ENCODE results near the gene MTCL3.

The MTCL3 gene

DNA sequence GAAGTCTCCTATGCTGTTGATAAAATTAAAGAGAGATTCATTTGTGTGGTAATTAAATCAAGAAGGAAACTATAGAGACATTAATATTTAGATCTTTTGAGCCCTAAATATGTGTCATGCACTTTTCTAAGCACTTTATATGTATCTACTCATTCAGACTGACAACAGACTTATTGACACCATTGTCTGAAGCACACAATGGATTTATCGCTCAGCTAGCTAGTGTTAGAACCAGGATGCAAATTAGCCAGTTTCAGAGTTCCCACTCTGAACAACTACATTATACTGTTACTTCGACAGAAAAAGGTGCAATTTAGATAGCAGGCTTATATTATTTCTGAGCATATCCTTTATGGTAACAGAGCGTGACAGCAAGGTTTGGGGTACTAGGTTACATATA lies 32.2 kb downstream of the MTCL3 start:
- no peak overlapping the region for H2AFZ ChIP-seq (ENCODE audit: low read depth, low read length)
- no peak for TF ChIP-seq EZH2 (IDR thresholded peaks at IDR 0.05; ENCODE audit: borderline replicate concordance, low read depth, low read length, severe bottlenecking)
- TF ChIP-seq, protein P1, sequence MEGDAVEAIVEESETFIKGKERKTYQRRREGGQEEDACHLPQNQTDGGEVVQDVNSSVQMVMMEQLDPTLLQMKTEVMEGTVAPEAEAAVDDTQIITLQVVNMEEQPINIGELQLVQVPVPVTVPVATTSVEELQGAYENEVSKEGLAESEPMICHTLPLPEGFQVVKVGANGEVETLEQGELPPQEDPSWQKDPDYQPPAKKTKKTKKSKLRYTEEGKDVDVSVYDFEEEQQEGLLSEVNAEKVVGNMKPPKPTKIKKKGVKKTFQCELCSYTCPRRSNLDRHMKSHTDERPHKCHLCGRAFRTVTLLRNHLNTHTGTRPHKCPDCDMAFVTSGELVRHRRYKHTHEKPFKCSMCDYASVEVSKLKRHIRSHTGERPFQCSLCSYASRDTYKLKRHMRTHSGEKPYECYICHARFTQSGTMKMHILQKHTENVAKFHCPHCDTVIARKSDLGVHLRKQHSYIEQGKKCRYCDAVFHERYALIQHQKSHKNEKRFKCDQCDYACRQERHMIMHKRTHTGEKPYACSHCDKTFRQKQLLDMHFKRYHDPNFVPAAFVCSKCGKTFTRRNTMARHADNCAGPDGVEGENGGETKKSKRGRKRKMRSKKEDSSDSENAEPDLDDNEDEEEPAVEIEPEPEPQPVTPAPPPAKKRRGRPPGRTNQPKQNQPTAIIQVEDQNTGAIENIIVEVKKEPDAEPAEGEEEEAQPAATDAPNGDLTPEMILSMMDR (IDR thresholded peaks at IDR 0.05; ENCODE audit: borderline replicate concordance, extremely low read depth, low read length, poor library complexity, severe bottlenecking): no peak
- ATAC-seq (ENCODE audit: insufficient read depth, low read depth) (no peak), DNase-seq (no peak)
- no peaks in the 10 kb centered on the region for H3K79me2 ChIP-seq (ENCODE audit: insufficient read depth, low read length)
- no peak overlapping the region for H3K9ac ChIP-seq (ENCODE audit: low read depth, low read length)
- no peak overlapping the region for H3K27ac ChIP-seq (ENCODE audit: low read length)
- no peaks in the 10 kb centered on the region for H4K20me1 ChIP-seq (ENCODE audit: insufficient read depth, low read length)
- H3K27me3 ChIP-seq (ENCODE audit: insufficient read depth, low read length, poor library complexity): no peaks in the 10 kb centered on the region
- H3K4me3 ChIP-seq (ENCODE audit: low read depth in 1 of 2, low read length in 2 of 2): no peak overlapping the region
- no peak overlapping the region for H3K4me2 ChIP-seq (ENCODE audit: insufficient read depth, low read length)
- no peaks in the 10 kb centered on the region for H3K36me3 ChIP-seq (ENCODE audit: insufficient read depth, low read length)
- peaks cover 18% of the 10 kb centered on the region for H3K4me1 ChIP-seq (ENCODE audit: insufficient read depth, low read length)
- no peaks in the 10 kb centered on the region for H3K9me3 ChIP-seq (ENCODE audit: insufficient read depth, low read length, severe bottlenecking)

GRCh38 chr6:127484212-127484863 lies 34.8 kb downstream of the MTCL3 start:
- DNase-seq: no peak
- H3K9me3 ChIP-seq (ENCODE audit: insufficient read depth, low read length, severe bottlenecking): no peaks in the 10 kb centered on the region
- no peaks in the 10 kb centered on the region for H4K20me1 ChIP-seq (ENCODE audit: insufficient read depth, low read length)
- H3K4me3 ChIP-seq (ENCODE audit: low read depth in 1 of 2, low read length in 2 of 2): peak overlapping the region in 1 of 2 experiments; percentile 39; a peak in 2 of 4 replicates
- H3K27me3 ChIP-seq (ENCODE audit: insufficient read depth, low read length, poor library complexity): no peaks in the 10 kb centered on the region
- no peaks in the 10 kb centered on the region for H3K36me3 ChIP-seq (ENCODE audit: insufficient read depth, low read length)
- peak overlapping the region; percentile 38 for H3K9ac ChIP-seq (ENCODE audit: low read depth, low read length)
- H3K4me1 ChIP-seq (ENCODE audit: insufficient read depth, low read length): peaks cover 18% of the 10 kb centered on the region
- TF ChIP-seq EZH2 (IDR thresholded peaks at IDR 0.05; ENCODE audit: borderline replicate concordance, low read depth, low read length, severe bottlenecking): no peak
- TF ChIP-seq, protein P1 (IDR thresholded peaks at IDR 0.05; ENCODE audit: borderline replicate concordance, extremely low read depth, low read length, poor library complexity, severe bottlenecking): no peak
- peak overlapping the region; percentile 64 for H3K4me2 ChIP-seq (ENCODE audit: insufficient read depth, low read length)
- peak overlapping the region; percentile 67 for H3K27ac ChIP-seq (ENCODE audit: low read length)
- H2AFZ ChIP-seq (ENCODE audit: low read depth, low read length): peak overlapping the region; percentile 85
- no peaks in the 10 kb centered on the region for H3K79me2 ChIP-seq (ENCODE audit: insufficient read depth, low read length)
- peak; percentile 95 for ATAC-seq (ENCODE audit: insufficient read depth, low read depth)

DNA sequence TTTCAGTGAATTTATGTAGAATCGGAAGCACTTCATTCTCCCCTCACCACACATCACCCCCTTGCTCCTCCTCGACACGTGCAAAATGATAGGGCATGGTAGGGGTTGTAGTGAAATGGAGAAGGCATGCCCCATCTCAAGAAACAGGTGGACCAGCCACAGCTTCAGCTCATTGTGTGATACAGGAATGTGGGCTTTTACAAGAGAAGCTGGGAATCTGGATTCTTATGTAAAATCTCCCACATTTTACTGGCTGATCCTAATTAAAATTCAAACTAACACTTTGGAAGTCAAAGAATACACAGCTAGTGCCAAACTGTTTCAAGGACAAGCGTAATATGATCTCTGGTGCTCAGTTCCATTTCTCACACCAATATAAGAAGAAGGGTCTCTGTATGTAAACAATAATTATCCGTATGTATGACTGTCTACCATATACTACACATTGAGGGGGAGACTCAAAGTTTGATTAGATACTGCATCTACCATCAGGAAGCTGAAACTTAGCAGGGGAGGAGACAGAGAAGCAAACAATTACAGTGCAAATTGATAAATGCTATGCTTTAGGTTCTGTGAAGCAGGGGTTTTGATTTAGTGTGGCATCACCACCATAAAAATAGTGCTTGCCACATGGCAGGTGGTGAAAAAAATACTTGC lies 35.6 kb downstream of the MTCL3 start:
- no peak for DNase-seq

More for the DNA sequence above, 35.6 kb downstream of the MTCL3 start:
- Histone ChIP-seq H4K20me1 (ENCODE audit: insufficient read depth, low read length) (no peaks in the 10 kb centered on the region), H3K4me1 (ENCODE audit: insufficient read depth, low read length) (peaks cover 18% of the 10 kb centered on the region), H3K4me3 (ENCODE audit: low read depth in 1 of 2, low read length in 2 of 2) (peak overlapping the region in 1 of 2 experiments; percentile 39; a peak in 2 of 4 replicates), H2AFZ (ENCODE audit: low read depth, low read length) (peak overlapping the region; percentile 85), H3K9ac (ENCODE audit: low read depth, low read length) (peak overlapping the region; percentile 38), H3K79me2 (ENCODE audit: insufficient read depth, low read length) (no peaks in the 10 kb centered on the region), H3K4me2 (ENCODE audit: insufficient read depth, low read length) (peak overlapping the region; percentile 64), H3K27ac (ENCODE audit: low read length) (peak overlapping the region; percentile 67), H3K36me3 (ENCODE audit: insufficient read depth, low read length) (no peaks in the 10 kb centered on the region), H3K27me3 (ENCODE audit: insufficient read depth, low read length, poor library complexity) (no peaks in the 10 kb centered on the region), H3K9me3 (ENCODE audit: insufficient read depth, low read length, severe bottlenecking) (no peaks in the 10 kb centered on the region)
- TF ChIP-seq EZH2 (IDR thresholded peaks at IDR 0.05; ENCODE audit: borderline replicate concordance, low read depth, low read length, severe bottlenecking): no peak
- TF ChIP-seq, protein P1 (IDR thresholded peaks at IDR 0.05; ENCODE audit: borderline replicate concordance, extremely low read depth, low read length, poor library complexity, severe bottlenecking): no peak
- ATAC-seq (ENCODE audit: insufficient read depth, low read depth): peak; percentile 39; the same call in 2 of the 3 replicates
